Neuron (in vitro differentiated cells): ENCODE results near the gene PLCB4.

Experiments
- H2AFZ ChIP-seq: one replicate; pipeline ENCODE4 v1.6.1; 2013; ENCODE audit warnings: low read depth, mild to moderate bottlenecking, inconsistent platforms, low read length, moderate library complexity
- H3K27me3 ChIP-seq: one replicate; pipeline ENCODE4 v1.6.1; 2013; ENCODE audit warnings: low read length; ENCODE audit not compliant: insufficient read depth
- H3K36me3 ChIP-seq: one replicate; pipeline ENCODE4 v1.6.1; 2013; ENCODE audit warnings: low read length; ENCODE audit not compliant: insufficient read depth
- H3K4me1 ChIP-seq: one replicate; pipeline ENCODE4 v1.6.1; 2013; ENCODE audit warnings: low read length; ENCODE audit not compliant: insufficient read depth
- H3K4me3 ChIP-seq: 2 replicates; pipeline ENCODE4 v1.5.1; 2013; ENCODE audit warnings: mild to moderate bottlenecking, low read length, moderate library complexity
- H3K9me3 ChIP-seq: one replicate; pipeline ENCODE4 v1.6.1; 2013; ENCODE audit warnings: low read length

The PLCB4 gene

GRCh38 chr20:9300534-9300933, 231.6 kb downstream of the PLCB4 start:
- Histone ChIP-seq H3K36me3 (no peaks in the 10 kb centered on the region), H2AFZ (no peak overlapping the region), H3K4me3 (no peak overlapping the region), H3K4me1 (peaks cover 2% of the 10 kb centered on the region), H3K9me3 (peaks cover 3% of the 10 kb centered on the region), H3K27me3 (no peaks in the 10 kb centered on the region)

- Histone ChIP-seq H3K4me3 (no peak overlapping the region), H3K4me1 (peaks cover 2% of the 10 kb centered on the region), H3K36me3 (no peaks in the 10 kb centered on the region)
Observed at GRCh38 chr20:9301129-9302090, 232.5 kb downstream of the PLCB4 start.

DNA sequence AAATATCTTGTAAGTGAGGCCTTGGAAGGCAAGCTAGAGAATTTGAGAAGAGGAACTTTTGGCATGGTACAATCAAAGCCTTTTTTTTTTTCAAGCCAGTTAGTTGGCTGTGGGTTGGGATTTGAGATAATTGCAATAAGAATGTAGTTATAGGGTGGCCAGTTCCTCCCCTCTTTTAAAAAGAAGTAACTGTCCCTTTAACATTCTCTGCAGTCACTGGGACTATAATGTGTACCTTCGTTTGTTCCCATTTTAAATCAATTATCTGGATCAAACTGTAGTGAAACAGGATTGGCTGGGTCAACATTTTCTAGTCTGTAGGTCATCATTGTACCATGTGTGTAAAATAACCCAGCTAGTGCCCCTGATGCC, 233.2 kb downstream of the PLCB4 start:
- Histone ChIP-seq H3K9me3 (peaks cover 3% of the 10 kb centered on the region), H2AFZ (no peak overlapping the region), H3K27me3 (no peaks in the 10 kb centered on the region), H3K4me3 (no peak overlapping the region), H3K4me1 (peaks cover 2% of the 10 kb centered on the region), H3K36me3 (no peaks in the 10 kb centered on the region)

More at GRCh38 chr20:9301129-9302090, 232.5 kb downstream of the PLCB4 start:
- Histone ChIP-seq H3K9me3 (peaks cover 3% of the 10 kb centered on the region), H3K27me3 (no peaks in the 10 kb centered on the region), H2AFZ (no peak overlapping the region)

- peaks cover 2% of the 10 kb centered on the region for H3K9me3 ChIP-seq
- no peaks in the 10 kb centered on the region for H3K27me3 ChIP-seq
- no peak overlapping the region for H3K4me3 ChIP-seq
- H3K36me3 ChIP-seq, result no peaks in the 10 kb centered on the region
- H3K4me1 ChIP-seq, result peaks cover 2% of the 10 kb centered on the region
- H2AFZ ChIP-seq, result no peak overlapping the region
Observed at GRCh38 chr20:9306521-9306920, 237.6 kb downstream of the PLCB4 start.

- no peaks in the 10 kb centered on the region for H3K36me3 ChIP-seq
- peaks cover 2% of the 10 kb centered on the region for H3K9me3 ChIP-seq
- H2AFZ ChIP-seq, result no peak overlapping the region
- peaks cover 3% of the 10 kb centered on the region for H3K4me1 ChIP-seq
- no peaks in the 10 kb centered on the region for H3K27me3 ChIP-seq
- H3K4me3 ChIP-seq, result no peak overlapping the region
Observed at GRCh38 chr20:9308056-9308455, 239.2 kb downstream of the PLCB4 start.

DNA sequence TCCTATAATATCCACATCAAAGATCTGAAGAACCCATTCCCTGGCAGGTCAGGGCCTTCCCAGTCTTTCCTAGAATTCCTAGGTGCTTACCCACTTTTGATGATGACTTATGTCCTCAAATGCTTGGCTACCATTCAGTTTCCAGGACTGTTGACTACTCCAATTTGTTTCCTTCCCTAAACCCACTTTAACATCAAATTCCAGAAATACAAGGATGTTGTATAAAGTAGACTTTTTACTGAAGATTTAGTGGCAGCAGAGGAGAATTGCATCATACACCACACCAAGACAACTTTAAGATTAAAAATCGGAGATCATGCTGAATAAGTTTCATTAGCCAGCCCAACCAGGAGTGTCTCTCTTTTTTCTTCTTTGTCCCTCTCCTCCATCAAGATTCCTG, 242.2 kb downstream of the PLCB4 start:
- Histone ChIP-seq H2AFZ (no peak overlapping the region), H3K27me3 (no peaks in the 10 kb centered on the region), H3K36me3 (no peaks in the 10 kb centered on the region), H3K4me1 (peaks cover 3% of the 10 kb centered on the region), H3K9me3 (peaks cover 5% of the 10 kb centered on the region), H3K4me3 (no peak overlapping the region)

DNA sequence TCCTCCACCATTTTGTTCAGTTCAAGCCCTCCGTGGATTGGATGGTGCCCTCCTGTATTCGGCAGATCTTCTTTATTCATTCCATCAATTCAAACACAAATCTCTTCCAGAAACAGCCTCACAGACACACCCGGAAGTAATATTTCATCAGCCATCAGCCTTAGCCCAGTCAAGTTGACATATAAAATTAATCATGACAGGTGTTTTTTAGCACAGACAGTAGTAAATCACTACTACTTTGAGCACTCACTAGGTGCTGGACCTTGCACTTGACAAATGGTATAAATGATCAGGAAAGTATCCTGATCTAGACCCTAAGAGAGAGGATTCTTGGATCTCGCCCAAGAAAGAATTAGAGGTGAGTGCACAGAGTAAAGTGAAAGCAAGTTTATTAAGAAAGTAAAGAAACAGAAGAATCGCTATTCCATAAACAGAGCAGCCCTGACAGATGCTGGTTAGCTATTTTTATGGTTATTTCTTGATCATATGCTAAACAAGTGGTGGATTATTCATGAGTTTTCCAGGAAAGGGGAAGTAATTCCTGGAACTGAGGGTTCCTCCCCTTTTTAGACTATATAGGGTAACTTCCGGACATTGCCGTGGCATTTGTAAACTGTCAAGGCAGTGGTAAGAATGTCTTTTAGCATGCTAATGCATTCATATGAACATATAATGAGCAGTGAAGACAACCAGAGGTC, 250.9 kb downstream of the PLCB4 start:
- no peaks in the 10 kb centered on the region for H3K27me3 ChIP-seq
- peaks cover 34% of the 10 kb centered on the region for H3K4me1 ChIP-seq
- no peaks in the 10 kb centered on the region for H3K36me3 ChIP-seq
- no peaks in the 10 kb centered on the region for H3K9me3 ChIP-seq
- no peak overlapping the region for H2AFZ ChIP-seq
- H3K4me3 ChIP-seq, result no peak overlapping the region

GRCh38 chr20:9321007-9321406, 252.1 kb downstream of the PLCB4 start:
- no peaks in the 10 kb centered on the region for H3K36me3 ChIP-seq
- no peak overlapping the region for H3K4me3 ChIP-seq

DNA sequence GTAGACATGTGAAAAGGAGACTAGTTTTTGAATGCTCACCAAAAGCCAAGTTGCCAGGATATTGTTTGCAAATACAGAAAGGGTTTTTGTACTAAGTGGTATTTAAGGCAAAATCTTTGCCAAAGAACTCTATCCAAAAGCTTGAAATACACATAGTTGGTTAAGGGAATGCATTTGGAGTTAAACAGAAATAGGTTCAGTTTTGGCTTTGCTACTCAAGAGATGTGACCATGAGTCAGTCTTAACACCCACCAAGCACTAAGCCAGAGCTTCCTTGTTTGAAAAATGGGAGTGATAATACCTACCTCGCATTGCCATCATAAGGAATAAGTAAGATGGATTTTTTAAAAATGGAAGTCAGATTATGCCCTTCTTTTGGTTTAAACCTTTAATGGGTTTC, 253.8 kb downstream of the PLCB4 start:
- H3K4me1 ChIP-seq, result peaks cover 34% of the 10 kb centered on the region
- no peaks in the 10 kb centered on the region for H3K36me3 ChIP-seq
- H3K27me3 ChIP-seq, result no peaks in the 10 kb centered on the region
- no peak overlapping the region for H2AFZ ChIP-seq
- no peaks in the 10 kb centered on the region for H3K9me3 ChIP-seq
- H3K4me3 ChIP-seq, result no peak overlapping the region

More at GRCh38 chr20:9321007-9321406, 252.1 kb downstream of the PLCB4 start:
- Histone ChIP-seq H3K9me3 (no peaks in the 10 kb centered on the region), H3K27me3 (no peaks in the 10 kb centered on the region), H3K4me1 (peaks cover 34% of the 10 kb centered on the region), H2AFZ (no peak overlapping the region)

GRCh38 chr20:9323622-9324021, 254.7 kb downstream of the PLCB4 start:
- Histone ChIP-seq H3K9me3 (no peaks in the 10 kb centered on the region), H2AFZ (no peak overlapping the region), H3K4me3 (no peak overlapping the region), H3K4me1 (peaks cover 34% of the 10 kb centered on the region), H3K27me3 (no peaks in the 10 kb centered on the region), H3K36me3 (no peaks in the 10 kb centered on the region)

DNA sequence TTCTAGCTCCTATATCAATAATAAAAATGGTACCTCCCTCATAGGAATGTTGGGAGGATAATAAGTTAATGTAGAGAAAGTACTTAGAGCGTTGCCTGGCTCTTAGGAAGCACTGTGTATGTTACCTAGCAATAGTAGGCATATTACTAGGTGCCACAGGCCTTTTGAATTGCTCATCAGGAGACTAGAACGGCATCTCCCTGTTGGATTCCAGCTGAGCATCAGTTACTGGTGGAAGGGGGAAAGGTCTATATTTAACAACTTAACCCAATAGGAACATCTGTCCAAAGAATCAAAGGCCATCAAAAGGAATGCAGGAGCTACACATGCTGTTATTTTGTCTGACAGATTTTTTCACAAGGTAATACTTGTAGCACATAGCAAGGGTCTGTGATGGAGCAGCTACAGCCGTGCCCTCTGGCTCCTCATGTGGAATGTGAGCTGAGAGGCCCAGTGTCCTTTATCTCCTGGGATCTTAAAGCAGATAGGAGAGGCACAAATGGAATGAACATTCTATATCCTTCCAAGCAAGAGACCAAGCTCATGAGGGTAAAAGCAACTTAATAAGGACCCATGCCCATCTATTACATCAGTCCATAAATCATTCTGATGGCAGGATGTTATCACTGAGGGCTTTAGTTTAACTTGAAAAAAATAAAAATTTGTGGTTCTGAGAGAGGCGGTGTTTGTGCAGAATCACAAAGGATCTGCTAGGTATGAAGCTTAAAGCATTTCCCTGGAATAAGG, 260.6 kb downstream of the PLCB4 start:
- no peaks in the 10 kb centered on the region for H3K36me3 ChIP-seq
- no peaks in the 10 kb centered on the region for H3K27me3 ChIP-seq
- peaks cover 39% of the 10 kb centered on the region for H3K4me1 ChIP-seq
- H3K4me3 ChIP-seq, result no peak overlapping the region
- H2AFZ ChIP-seq, result no peak overlapping the region
- H3K9me3 ChIP-seq, result no peaks in the 10 kb centered on the region

DNA sequence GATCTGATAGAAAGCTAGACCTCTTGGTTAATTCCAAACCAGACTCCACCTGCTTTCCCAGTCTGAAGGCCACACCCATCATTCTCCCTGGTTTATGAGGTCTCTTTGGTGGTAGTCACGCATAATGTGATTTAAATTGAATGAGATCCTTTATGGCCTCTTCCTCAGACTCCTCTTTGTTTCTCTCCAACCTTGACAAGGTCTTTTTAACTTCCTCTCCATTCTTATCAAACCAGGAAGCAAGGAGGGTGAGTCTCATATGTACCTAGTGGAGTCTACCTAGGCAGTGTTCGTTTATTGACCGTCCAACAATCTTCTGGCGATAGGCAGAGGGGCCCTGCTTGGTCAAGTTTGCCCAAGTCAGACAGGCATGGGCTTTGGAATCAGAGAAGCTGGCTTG, 261.3 kb downstream of the PLCB4 start:
- H3K4me1 ChIP-seq, result peaks cover 37% of the 10 kb centered on the region
- H3K9me3 ChIP-seq, result no peaks in the 10 kb centered on the region
- no peaks in the 10 kb centered on the region for H3K36me3 ChIP-seq
- H2AFZ ChIP-seq, result no peak overlapping the region
- H3K27me3 ChIP-seq, result no peaks in the 10 kb centered on the region
- H3K4me3 ChIP-seq, result no peak overlapping the region
